Measurements from ENCODE around the gene MED13.

MED13 gene

DNA sequence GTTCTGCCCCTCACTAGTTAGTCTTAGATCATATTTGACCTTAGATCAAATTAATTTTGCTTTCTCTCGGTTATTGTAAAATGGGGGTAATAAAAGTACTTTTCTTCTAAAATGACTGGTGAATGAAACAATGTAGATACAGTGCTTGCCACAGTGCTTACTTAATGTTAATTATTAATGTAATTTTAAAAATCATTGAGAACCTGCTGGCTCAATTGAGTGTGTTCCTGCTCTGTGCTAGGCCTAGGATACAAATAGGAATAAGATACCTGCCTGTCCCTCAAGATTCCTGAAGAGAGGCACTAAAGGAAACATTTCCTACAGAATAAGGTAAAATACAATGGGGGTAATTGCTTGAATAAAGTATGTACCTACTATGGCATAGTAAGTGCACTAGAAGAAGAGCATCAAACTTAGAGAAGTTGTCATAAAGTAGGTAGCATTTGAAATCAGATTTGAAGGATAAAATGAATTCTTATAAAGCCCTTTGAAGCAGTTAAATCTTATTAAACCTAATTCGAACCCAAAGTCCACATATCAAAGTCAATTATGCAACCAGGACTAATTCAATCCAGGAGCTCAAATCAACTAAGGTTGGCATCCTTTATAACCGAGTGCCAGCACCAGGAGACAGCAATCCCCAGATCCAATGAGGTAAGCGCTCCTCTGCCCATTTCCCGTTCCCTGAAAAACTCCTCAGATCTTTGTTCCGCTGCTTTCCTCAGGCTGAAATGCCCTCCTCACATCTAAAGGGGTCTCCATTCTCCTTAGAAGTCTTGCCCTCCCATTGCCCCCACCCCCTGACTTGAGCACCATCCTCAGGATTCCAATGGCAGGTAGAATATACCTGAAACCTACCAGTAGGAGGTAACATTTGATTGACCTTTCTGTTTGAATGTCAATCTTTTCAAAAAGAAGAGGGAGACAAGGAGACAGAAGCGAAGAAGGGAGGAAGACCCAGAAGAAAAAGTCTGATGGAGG is 2.4 kb upstream of the MED13 start:
- Histone ChIP-seq H3K4me1 (ENCODE audit: control insufficient read depth, insufficient read depth, low read length) (peaks cover 8% of the 10 kb centered on the region), H3K4me3 (ENCODE audit: low read length) (no peak overlapping the region), H3K9me3 (ENCODE audit: control insufficient read depth, low read length) (no peaks in the 10 kb centered on the region), H3K36me3 (ENCODE audit: control insufficient read depth, insufficient read depth, low read length, severe bottlenecking) (no peaks in the 10 kb centered on the region), H3K9ac (ENCODE audit: low read length) (no peak overlapping the region), H3K27me3 (replicated peaks; ENCODE audit: control insufficient read depth, insufficient read depth, low read length) (no peaks in the 10 kb centered on the region)
- no peak for DNase-seq (ENCODE audit: low read depth)

DNA sequence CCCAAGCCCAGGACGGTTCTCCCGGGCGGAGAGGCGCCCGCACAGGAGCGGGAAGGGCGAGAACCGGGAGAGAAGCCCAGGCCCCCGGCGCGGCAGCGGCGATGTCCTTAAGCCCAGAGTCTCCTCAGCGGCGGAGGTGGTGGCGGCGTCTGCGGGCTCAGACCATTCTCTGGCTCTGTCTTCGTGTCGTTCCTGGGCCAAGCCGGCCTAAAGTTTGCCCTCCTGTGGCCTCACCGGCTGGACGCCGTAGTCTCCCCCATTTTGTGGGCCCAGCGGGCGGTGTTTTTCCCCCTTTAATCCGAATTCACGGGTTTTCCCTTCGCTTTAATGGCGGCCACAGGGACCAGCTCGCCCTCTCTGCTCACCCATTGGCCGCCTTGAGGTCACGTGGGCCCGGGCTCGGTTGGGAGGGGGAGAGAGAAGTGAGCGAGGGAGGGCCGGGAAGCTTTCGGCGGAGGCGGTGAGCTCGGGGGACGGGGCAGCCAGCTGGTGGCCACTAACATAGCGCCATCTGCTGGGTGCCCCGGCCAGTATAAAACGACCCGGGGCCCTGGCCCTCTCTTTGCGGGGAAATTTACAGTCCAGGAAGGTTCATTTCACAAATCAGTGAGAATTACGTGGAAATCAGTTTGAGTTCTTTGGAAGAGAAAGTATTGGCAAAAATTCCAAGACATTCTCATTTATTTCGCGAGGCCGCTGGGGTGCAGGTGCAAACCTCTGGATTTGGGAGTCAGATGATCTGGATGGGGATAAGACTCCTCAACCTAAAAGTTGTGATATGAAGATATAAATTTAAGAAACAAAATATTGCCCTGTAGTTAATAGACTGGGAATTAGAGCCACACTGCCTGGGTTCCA is 762 bp upstream of the MED13 start:
- DNase-seq (ENCODE audit: low read depth) = peak; percentile 100
- Histone ChIP-seq H3K9ac (ENCODE audit: low read length) (peak overlapping the region; percentile 98), H3K9me3 (ENCODE audit: control insufficient read depth, low read length) (no peaks in the 10 kb centered on the region), H3K4me1 (ENCODE audit: control insufficient read depth, insufficient read depth, low read length) (peaks cover 20% of the 10 kb centered on the region), H3K4me3 (ENCODE audit: low read length) (peak overlapping the region; percentile 94), H3K27me3 (replicated peaks; ENCODE audit: control insufficient read depth, insufficient read depth, low read length) (no peaks in the 10 kb centered on the region), H3K36me3 (ENCODE audit: control insufficient read depth, insufficient read depth, low read length, severe bottlenecking) (peaks cover 11% of the 10 kb centered on the region)

- H3K9ac ChIP-seq (ENCODE audit: low read length) = peak overlapping the region; percentile 88
- H3K4me1 ChIP-seq (ENCODE audit: control insufficient read depth, insufficient read depth, low read length) = peaks cover 26% of the 10 kb centered on the region
- H3K36me3 ChIP-seq (ENCODE audit: control insufficient read depth, insufficient read depth, low read length, severe bottlenecking) = peaks cover 21% of the 10 kb centered on the region
- no peaks in the 10 kb centered on the region for H3K27me3 ChIP-seq (replicated peaks; ENCODE audit: control insufficient read depth, insufficient read depth, low read length)
- peak; percentile 55 for DNase-seq (ENCODE audit: low read depth)
- no peaks in the 10 kb centered on the region for H3K9me3 ChIP-seq (ENCODE audit: control insufficient read depth, low read length)
- peak overlapping the region; percentile 95 for H3K4me3 ChIP-seq (ENCODE audit: low read length)
These were observed 868 bp downstream of the MED13 start for GRCh38 chr17:62064029-62064790.

GRCh38 chr17:62062944-62063343 is 2.1 kb downstream of the MED13 start:
- Histone ChIP-seq H3K36me3 (ENCODE audit: control insufficient read depth, insufficient read depth, low read length, severe bottlenecking) (peaks cover 23% of the 10 kb centered on the region), H3K9me3 (ENCODE audit: control insufficient read depth, low read length) (no peaks in the 10 kb centered on the region), H3K27me3 (replicated peaks; ENCODE audit: control insufficient read depth, insufficient read depth, low read length) (no peaks in the 10 kb centered on the region), H3K9ac (ENCODE audit: low read length) (peak overlapping the region; percentile 88), H3K4me1 (ENCODE audit: control insufficient read depth, insufficient read depth, low read length) (peaks cover 36% of the 10 kb centered on the region), H3K4me3 (ENCODE audit: low read length) (peak overlapping the region; percentile 95)
- peak; percentile 11 for DNase-seq (ENCODE audit: low read depth)

GRCh38 chr17:62062302-62062701 is 2.8 kb downstream of the MED13 start:
- Histone ChIP-seq H3K36me3 (ENCODE audit: control insufficient read depth, insufficient read depth, low read length, severe bottlenecking) (peaks cover 26% of the 10 kb centered on the region), H3K4me1 (ENCODE audit: control insufficient read depth, insufficient read depth, low read length) (peaks cover 42% of the 10 kb centered on the region), H3K9ac (ENCODE audit: low read length) (peak overlapping the region; percentile 88), H3K9me3 (ENCODE audit: control insufficient read depth, low read length) (no peaks in the 10 kb centered on the region), H3K4me3 (ENCODE audit: low read length) (peak overlapping the region; percentile 95), H3K27me3 (replicated peaks; ENCODE audit: control insufficient read depth, insufficient read depth, low read length) (no peaks in the 10 kb centered on the region)
- DNase-seq (ENCODE audit: low read depth) = peak; percentile 60

DNA sequence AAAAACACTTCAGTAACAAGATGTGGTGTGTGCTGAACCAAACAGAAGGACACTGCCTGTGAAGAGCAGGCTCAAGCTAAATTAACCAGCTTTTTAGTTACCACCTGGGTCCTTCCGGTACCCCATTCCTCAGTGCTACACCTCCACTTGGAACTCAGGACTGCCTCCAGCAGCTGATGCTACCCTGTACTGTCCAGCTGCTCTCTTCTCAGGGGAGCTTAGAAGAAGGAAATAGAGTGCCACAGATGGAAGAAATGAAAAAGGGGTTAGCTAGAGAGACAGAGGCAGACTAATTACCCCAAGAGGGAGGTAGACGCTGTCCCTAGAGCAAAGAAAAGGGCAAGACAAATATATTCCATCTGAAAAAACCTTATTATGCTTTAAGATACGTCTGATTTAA is 5.7 kb downstream of the MED13 start:
- no peak for DNase-seq (ENCODE audit: low read depth)
- Histone ChIP-seq H3K4me3 (ENCODE audit: low read length) (no peak overlapping the region), H3K27me3 (replicated peaks; ENCODE audit: control insufficient read depth, insufficient read depth, low read length) (no peaks in the 10 kb centered on the region), H3K9ac (ENCODE audit: low read length) (peak overlapping the region; percentile 34), H3K4me1 (ENCODE audit: control insufficient read depth, insufficient read depth, low read length) (peaks cover 55% of the 10 kb centered on the region), H3K9me3 (ENCODE audit: control insufficient read depth, low read length) (no peaks in the 10 kb centered on the region), H3K36me3 (ENCODE audit: control insufficient read depth, insufficient read depth, low read length, severe bottlenecking) (peaks cover 46% of the 10 kb centered on the region)

GRCh38 chr17:62058611-62059010 is 6.5 kb downstream of the MED13 start:
- peak overlapping the region; percentile 34 for H3K9ac ChIP-seq (ENCODE audit: low read length)
- H3K4me3 ChIP-seq (ENCODE audit: low read length) = peak overlapping the region; percentile 33
- H3K27me3 ChIP-seq (replicated peaks; ENCODE audit: control insufficient read depth, insufficient read depth, low read length) = no peaks in the 10 kb centered on the region
- DNase-seq (ENCODE audit: low read depth) = no peak
- H3K36me3 ChIP-seq (ENCODE audit: control insufficient read depth, insufficient read depth, low read length, severe bottlenecking) = peaks cover 47% of the 10 kb centered on the region
- H3K4me1 ChIP-seq (ENCODE audit: control insufficient read depth, insufficient read depth, low read length) = peaks cover 55% of the 10 kb centered on the region
- no peaks in the 10 kb centered on the region for H3K9me3 ChIP-seq (ENCODE audit: control insufficient read depth, low read length)

- Histone ChIP-seq H3K27me3 (replicated peaks; ENCODE audit: control insufficient read depth, insufficient read depth, low read length) (no peaks in the 10 kb centered on the region), H3K4me3 (ENCODE audit: low read length) (no peak overlapping the region), H3K36me3 (ENCODE audit: control insufficient read depth, insufficient read depth, low read length, severe bottlenecking) (peaks cover 51% of the 10 kb centered on the region), H3K9ac (ENCODE audit: low read length) (no peak overlapping the region), H3K9me3 (ENCODE audit: control insufficient read depth, low read length) (no peaks in the 10 kb centered on the region), H3K4me1 (ENCODE audit: control insufficient read depth, insufficient read depth, low read length) (peaks cover 49% of the 10 kb centered on the region)
- DNase-seq (ENCODE audit: low read depth) = peak; percentile 42
These were observed 7.4 kb downstream of the MED13 start for GRCh38 chr17:62057696-62058095.

- Histone ChIP-seq H3K4me3 (ENCODE audit: low read length) (no peak overlapping the region), H3K9me3 (ENCODE audit: control insufficient read depth, low read length) (no peaks in the 10 kb centered on the region), H3K4me1 (ENCODE audit: control insufficient read depth, insufficient read depth, low read length) (peaks cover 18% of the 10 kb centered on the region), H3K27me3 (replicated peaks; ENCODE audit: control insufficient read depth, insufficient read depth, low read length) (no peaks in the 10 kb centered on the region), H3K9ac (ENCODE audit: low read length) (no peak overlapping the region), H3K36me3 (ENCODE audit: control insufficient read depth, insufficient read depth, low read length, severe bottlenecking) (peaks cover 61% of the 10 kb centered on the region)
- DNase-seq (ENCODE audit: low read depth) = no peak
These were observed 12.2 kb downstream of the MED13 start for GRCh38 chr17:62052765-62053338.

DNA sequence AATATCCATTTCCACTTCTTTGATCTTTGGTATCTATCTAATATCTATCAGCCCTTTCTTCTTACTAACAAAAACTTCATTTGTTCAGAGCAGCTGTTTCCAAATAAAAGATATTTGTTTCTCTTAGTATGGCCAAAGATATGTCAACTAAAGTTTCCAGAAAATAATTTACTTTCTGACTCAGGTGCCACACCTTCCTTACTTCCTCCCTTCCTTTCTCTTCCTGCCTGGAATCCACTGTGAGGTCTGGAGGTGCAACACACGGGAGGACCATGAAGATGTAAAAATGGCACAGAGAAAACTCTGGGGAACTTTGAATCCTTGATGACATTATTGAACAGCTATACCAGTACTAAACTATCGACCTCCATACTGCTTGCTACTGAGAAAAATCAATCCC is 14.0 kb downstream of the MED13 start:
- H3K4me1 ChIP-seq (ENCODE audit: control insufficient read depth, insufficient read depth, low read length) = no peaks in the 10 kb centered on the region
- no peak for DNase-seq (ENCODE audit: low read depth)
- no peak overlapping the region for H3K9ac ChIP-seq (ENCODE audit: low read length)
- H3K36me3 ChIP-seq (ENCODE audit: control insufficient read depth, insufficient read depth, low read length, severe bottlenecking) = peaks cover 69% of the 10 kb centered on the region
- no peaks in the 10 kb centered on the region for H3K9me3 ChIP-seq (ENCODE audit: control insufficient read depth, low read length)
- no peaks in the 10 kb centered on the region for H3K27me3 ChIP-seq (replicated peaks; ENCODE audit: control insufficient read depth, insufficient read depth, low read length)
- H3K4me3 ChIP-seq (ENCODE audit: low read length) = no peak overlapping the region

All from adipocyte (in vitro differentiated cells).